Transverse colon (tissue), 4 donors: ENCODE results near the gene IVD.

Source experiments
- CTCF ChIP-seq, 5 experiments: fragments of 200-600 bp in 3 of 5; fragments of 450-650 bp in 2 of 5; sonication (generic) in 3 of 5; IDR thresholded peaks; 1 replicate in 2 of 5; 2 replicates in 3 of 5; pipeline ENCODE4 v1.5.1; 2016 to 2017; ENCODE audit warnings: antibody characterized with exemption in 5 of 5, inconsistent platforms in 3 of 5, mild to moderate bottlenecking in 2 of 5, moderate library complexity in 1 of 5
- POLR2A ChIP-seq: fragments of 450-650 bp; IDR thresholded peaks from one replicate; pipeline ENCODE4 v1.6.1; 2016; ENCODE audit warnings: antibody characterized with exemption, mild to moderate bottlenecking, moderate library complexity
- POLR2AphosphoS5 ChIP-seq, 3 donors: sonication (generic); formaldehyde crosslinking; IDR thresholded peaks; one replicate each; pipeline ENCODE4 v1.6.1; 2016; ENCODE audit warnings: antibody characterized with exemption in 3 of 3

DNA sequence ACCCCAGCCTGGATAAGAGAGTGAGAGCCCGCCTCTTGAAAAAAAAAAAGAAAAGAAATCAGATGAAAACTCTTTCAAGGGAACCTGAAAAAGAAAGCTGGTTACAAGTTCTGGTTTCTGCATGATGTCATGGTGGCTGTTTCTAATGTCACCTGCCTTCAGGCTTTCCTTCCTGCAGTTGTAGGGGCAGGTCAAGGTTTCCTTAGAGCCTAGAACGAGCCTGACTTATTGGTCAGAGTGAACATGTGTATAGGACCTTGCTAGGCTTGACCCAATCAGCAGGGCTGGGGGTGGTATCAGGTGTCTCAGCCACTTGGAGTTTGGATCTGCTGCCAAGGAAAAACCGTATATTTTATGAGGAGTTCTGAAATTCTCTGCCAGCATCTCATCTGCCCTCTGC lies 3.8 kb downstream of the IVD start:
- TF ChIP-seq CTCF (IDR thresholded peaks at IDR 0.05) (no peak), POLR2A (no peak), POLR2AphosphoS5 (IDR thresholded peaks at IDR 0.05) (no peak)
